GM08714 (cell line): ENCODE results near the gene TBC1D32.
"Not testable (repeated sequence)": the region's sequence is repeated elsewhere in the genome, so short reads cannot be mapped to it uniquely, and the experiment has no call there.

Source experiments
- H3K4me3 ChIP-seq: fragments of 200-500 bp; sonication (Bioruptor generic); 2 replicates; pipeline ENCODE4 v1.5.1; 2014; ENCODE audit warnings: mild to moderate bottlenecking, low read length, inconsistent platforms
- ZNF274 ChIP-seq: IDR thresholded peaks from 2 replicates; pipeline ENCODE4 v1.6.1; 2012; ENCODE audit warnings: mild to moderate bottlenecking, low read depth, low read length

Gene TBC1D32

GRCh38 chr6:121143476-121143875 is 190.8 kb downstream of the TBC1D32 start:
- no peak for TF ChIP-seq ZNF274
- no peak overlapping the region for H3K4me3 ChIP-seq

- no peak overlapping the region for H3K4me3 ChIP-seq
- no peak for TF ChIP-seq ZNF274
These were observed 192.2 kb downstream of the TBC1D32 start for GRCh38 chr6:121142093-121142492.

GRCh38 chr6:121135425-121135824 is 198.9 kb downstream of the TBC1D32 start:
- no peak overlapping the region for H3K4me3 ChIP-seq
- no peak for TF ChIP-seq ZNF274

GRCh38 chr6:121134922-121135321 is 199.4 kb downstream of the TBC1D32 start:
- no peak for TF ChIP-seq ZNF274
- no peak overlapping the region for H3K4me3 ChIP-seq

GRCh38 chr6:121124600-121124999 is 209.7 kb downstream of the TBC1D32 start:
- no peak overlapping the region for H3K4me3 ChIP-seq
- no peak for TF ChIP-seq ZNF274

GRCh38 chr6:121112356-121112755 is 221.9 kb downstream of the TBC1D32 start:
- no peak for TF ChIP-seq ZNF274
- H3K4me3 ChIP-seq, result no peak overlapping the region

GRCh38 chr6:121110733-121111132 is 223.5 kb downstream of the TBC1D32 start:
- no peak overlapping the region for H3K4me3 ChIP-seq
- TF ChIP-seq ZNF274, result no peak

GRCh38 chr6:121106962-121107361 is 227.3 kb downstream of the TBC1D32 start:
- H3K4me3 ChIP-seq, result no peak overlapping the region
- no peak for TF ChIP-seq ZNF274

GRCh38 chr6:121105461-121105860 is 228.8 kb downstream of the TBC1D32 start:
- no peak overlapping the region for H3K4me3 ChIP-seq
- TF ChIP-seq ZNF274, result no peak

GRCh38 chr6:121093928-121094327 is 240.4 kb downstream of the TBC1D32 start:
- TF ChIP-seq ZNF274, result no peak
- H3K4me3 ChIP-seq, result no peak overlapping the region

- no peak overlapping the region for H3K4me3 ChIP-seq
- no peak for TF ChIP-seq ZNF274
These were observed 243.8 kb downstream of the TBC1D32 start for GRCh38 chr6:121090492-121090891.

- TF ChIP-seq ZNF274, result no peak
- no peak overlapping the region for H3K4me3 ChIP-seq
These were observed 247.4 kb downstream of the TBC1D32 start for GRCh38 chr6:121086876-121087275.

GRCh38 chr6:121076119-121076518 is 258.2 kb downstream of the TBC1D32 start:
- TF ChIP-seq ZNF274, result no peak
- H3K4me3 ChIP-seq, result no peak overlapping the region

GRCh38 chr6:121068749-121069148 is 265.5 kb downstream of the TBC1D32 start:
- H3K4me3 ChIP-seq, result not testable (repeated sequence)

GRCh38 chr6:121067381-121067780 is 266.9 kb downstream of the TBC1D32 start:
- TF ChIP-seq ZNF274, result no peak
- H3K4me3 ChIP-seq, result no peak overlapping the region

GRCh38 chr6:121064345-121064744 is 269.9 kb downstream of the TBC1D32 start:
- TF ChIP-seq ZNF274, result no peak
- H3K4me3 ChIP-seq, result no peak overlapping the region
